ENCODE measurements around the gene TMEM183A.

Gene TMEM183A

GRCh38 chr1:203048555-203049051, 41.4 kb downstream of the TMEM183A start:
- no peak for DNase-seq

GRCh38 chr1:203049077-203049476, 41.9 kb downstream of the TMEM183A start:
- DNase-seq, result no peak

- DNase-seq, result no peak
Measured at GRCh38 chr1:203049576-203050180, 42.5 kb downstream of the TMEM183A start.

- DNase-seq, result no peak
Measured at GRCh38 chr1:203050826-203051225, 43.7 kb downstream of the TMEM183A start.

GRCh38 chr1:203051841-203052324, 44.7 kb downstream of the TMEM183A start:
- DNase-seq, result no peak

- no peak for DNase-seq
Measured at GRCh38 chr1:203052601-203053000, 45.4 kb downstream of the TMEM183A start.

GRCh38 chr1:203054184-203054583, 47.0 kb downstream of the TMEM183A start:
- DNase-seq, result no peak

- DNase-seq, result no peak
Measured at GRCh38 chr1:203054642-203055041, 47.5 kb downstream of the TMEM183A start.

- no peak for DNase-seq
Measured at GRCh38 chr1:203055161-203055799, 48.1 kb downstream of the TMEM183A start.

- DNase-seq, result no peak
Measured at GRCh38 chr1:203056012-203056411, 48.8 kb downstream of the TMEM183A start.

- DNase-seq, result no peak
Measured at GRCh38 chr1:203056516-203056915, 49.3 kb downstream of the TMEM183A start.

- DNase-seq, result no peak
Measured at GRCh38 chr1:203057911-203058675, 50.9 kb downstream of the TMEM183A start.

- no peak for DNase-seq
Measured at GRCh38 chr1:203058676-203058935, 51.4 kb downstream of the TMEM183A start.

GRCh38 chr1:203059485-203059884, 52.3 kb downstream of the TMEM183A start:
- no peak for DNase-seq

- DNase-seq, result no peak
Measured at GRCh38 chr1:203060115-203060514, 52.9 kb downstream of the TMEM183A start.

- DNase-seq, result no peak
Measured at GRCh38 chr1:203063287-203063686, 56.1 kb downstream of the TMEM183A start.

GRCh38 chr1:203065191-203065590, 58.0 kb downstream of the TMEM183A start:
- DNase-seq, result no peak

GRCh38 chr1:203065986-203066385, 58.8 kb downstream of the TMEM183A start:
- DNase-seq, result no peak

GRCh38 chr1:203066965-203067364, 59.8 kb downstream of the TMEM183A start:
- no peak for DNase-seq

- no peak for DNase-seq
Measured at GRCh38 chr1:203069030-203069747, 62.0 kb downstream of the TMEM183A start.

- DNase-seq, result no peak
Measured at GRCh38 chr1:203072002-203072602, 64.9 kb downstream of the TMEM183A start.

GRCh38 chr1:203072911-203073310, 65.7 kb downstream of the TMEM183A start:
- DNase-seq, result no peak

GRCh38 chr1:203073469-203073868, 66.3 kb downstream of the TMEM183A start:
- no peak for DNase-seq

Data from activated CD8-positive, alpha-beta memory T cell treated with anti-CD3 and anti-CD28 coated beads for 24 hours (primary cell).